ENCODE measurements around the gene SLC16A5. TPM values are rescaled to one million over a fixed set of nuclear protein-coding genes. Genes with fewer than 3 reads are reported as not detected.

The SLC16A5 gene
- total RNA-seq, 6 donors from 2014 or later: 40.6 to 234 (median 123) TPM

- 82% methylated on average over 6 of the region's 6 CpGs for WGBS, 2 donors
- H3K36me3 ChIP-seq: peaks cover under 1 to 9% (median 3%) of the 10 kb centered on the region in 4 donors
- no peaks in the 10 kb centered on the region for H3K27me3 ChIP-seq
- H3K4me1 ChIP-seq: peaks cover 12 to 27% (median 18%) of the 10 kb centered on the region in 4 donors
- TF ChIP-seq EP300 (IDR thresholded peaks at IDR 0.05): no peak
- H3K4me3 ChIP-seq: peak overlapping the region in 3 of 4 donors; percentile 65 to 99 (median 99)
- no peak for ATAC-seq (ENCODE audit: low FRiP score in 2 of 2)
- DNase-seq: no peak
- H3K27ac ChIP-seq: no peak overlapping the region
- no peaks in the 10 kb centered on the region for H3K9me3 ChIP-seq
Measured at GRCh38 chr17:75152523-75152921, 64.8 kb downstream of the SLC16A5 start.

- Histone ChIP-seq H3K27me3 (no peaks in the 10 kb centered on the region), H3K36me3 (peaks cover 0 to 3% (median 1%) of the 10 kb centered on the region in 4 donors), H3K4me3 (peak overlapping the region; percentile 47 to 99 (median 82)), H3K4me1 (peaks cover 12 to 27% (median 18%) of the 10 kb centered on the region in 4 donors), H3K9me3 (no peaks in the 10 kb centered on the region), H3K27ac (peak overlapping the region in 2 of 4 donors; percentile 42 to 95)
- ATAC-seq (ENCODE audit: low FRiP score in 2 of 2) (no peak), DNase-seq (peak in 1 of 2 donors; percentile 48)
- 8 to 9% methylated on average over 22 to 28 of the region's 28 CpGs for WGBS, 2 donors
- no peak for TF ChIP-seq POLR2AphosphoS5 (IDR thresholded peaks at IDR 0.05)
- TF ChIP-seq, protein P1, sequence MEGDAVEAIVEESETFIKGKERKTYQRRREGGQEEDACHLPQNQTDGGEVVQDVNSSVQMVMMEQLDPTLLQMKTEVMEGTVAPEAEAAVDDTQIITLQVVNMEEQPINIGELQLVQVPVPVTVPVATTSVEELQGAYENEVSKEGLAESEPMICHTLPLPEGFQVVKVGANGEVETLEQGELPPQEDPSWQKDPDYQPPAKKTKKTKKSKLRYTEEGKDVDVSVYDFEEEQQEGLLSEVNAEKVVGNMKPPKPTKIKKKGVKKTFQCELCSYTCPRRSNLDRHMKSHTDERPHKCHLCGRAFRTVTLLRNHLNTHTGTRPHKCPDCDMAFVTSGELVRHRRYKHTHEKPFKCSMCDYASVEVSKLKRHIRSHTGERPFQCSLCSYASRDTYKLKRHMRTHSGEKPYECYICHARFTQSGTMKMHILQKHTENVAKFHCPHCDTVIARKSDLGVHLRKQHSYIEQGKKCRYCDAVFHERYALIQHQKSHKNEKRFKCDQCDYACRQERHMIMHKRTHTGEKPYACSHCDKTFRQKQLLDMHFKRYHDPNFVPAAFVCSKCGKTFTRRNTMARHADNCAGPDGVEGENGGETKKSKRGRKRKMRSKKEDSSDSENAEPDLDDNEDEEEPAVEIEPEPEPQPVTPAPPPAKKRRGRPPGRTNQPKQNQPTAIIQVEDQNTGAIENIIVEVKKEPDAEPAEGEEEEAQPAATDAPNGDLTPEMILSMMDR (IDR thresholded peaks at IDR 0.05): no peak
- TF ChIP-seq POLR2A (IDR thresholded peaks at IDR 0.05): no peak
- TF ChIP-seq EP300 (IDR thresholded peaks at IDR 0.05): no peak
Measured at GRCh38 chr17:75152922-75153779, 65.4 kb downstream of the SLC16A5 start.

DNA sequence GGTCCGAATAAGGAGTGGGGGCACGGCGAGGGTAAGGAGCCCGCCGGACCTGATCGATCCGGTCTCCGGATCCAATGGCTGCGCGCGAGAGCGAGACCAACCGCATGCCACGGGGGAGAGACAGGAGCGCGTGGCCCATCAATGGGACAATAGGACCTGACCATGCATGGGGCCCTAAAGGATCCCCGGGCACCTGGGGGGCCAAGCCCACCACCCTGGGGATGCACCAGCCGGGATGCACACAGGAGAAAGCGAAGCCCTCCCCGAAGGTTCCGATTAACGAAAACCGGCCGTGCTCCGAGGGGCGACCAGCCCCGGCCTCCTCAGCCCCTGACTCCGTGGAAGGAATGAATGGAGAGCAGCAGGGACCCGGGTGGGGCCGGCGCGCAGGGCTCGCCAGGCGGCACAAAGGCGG is 66.0 kb downstream of the SLC16A5 start:
- TF ChIP-seq POLR2A (IDR thresholded peaks at IDR 0.05): no peak
- TF ChIP-seq, protein P1 (IDR thresholded peaks at IDR 0.05): no peak
- no peak for TF ChIP-seq EP300 (IDR thresholded peaks at IDR 0.05)
- no peak for TF ChIP-seq POLR2AphosphoS5 (IDR thresholded peaks at IDR 0.05)
- peak in 1 of 2 donors; percentile 25 for DNase-seq
- no peaks in the 10 kb centered on the region for H3K27me3 ChIP-seq
- H3K36me3 ChIP-seq: no peaks in the 10 kb centered on the region
- peak overlapping the region in 3 of 4 donors; percentile 69 to 95 (median 87) for H3K27ac ChIP-seq
- peak overlapping the region; percentile 47 to 99 (median 82) for H3K4me3 ChIP-seq
- no peaks in the 10 kb centered on the region for H3K9me3 ChIP-seq
- ATAC-seq (ENCODE audit: low FRiP score in 2 of 2): no peak
- H3K4me1 ChIP-seq: peaks cover 12 to 27% (median 18%) of the 10 kb centered on the region in 4 donors
- 2% methylated on average over 10 of the region's 35 CpGs; no CpG with 5 or more reads in 1 of the 2 donors for WGBS, 2 donors

DNA sequence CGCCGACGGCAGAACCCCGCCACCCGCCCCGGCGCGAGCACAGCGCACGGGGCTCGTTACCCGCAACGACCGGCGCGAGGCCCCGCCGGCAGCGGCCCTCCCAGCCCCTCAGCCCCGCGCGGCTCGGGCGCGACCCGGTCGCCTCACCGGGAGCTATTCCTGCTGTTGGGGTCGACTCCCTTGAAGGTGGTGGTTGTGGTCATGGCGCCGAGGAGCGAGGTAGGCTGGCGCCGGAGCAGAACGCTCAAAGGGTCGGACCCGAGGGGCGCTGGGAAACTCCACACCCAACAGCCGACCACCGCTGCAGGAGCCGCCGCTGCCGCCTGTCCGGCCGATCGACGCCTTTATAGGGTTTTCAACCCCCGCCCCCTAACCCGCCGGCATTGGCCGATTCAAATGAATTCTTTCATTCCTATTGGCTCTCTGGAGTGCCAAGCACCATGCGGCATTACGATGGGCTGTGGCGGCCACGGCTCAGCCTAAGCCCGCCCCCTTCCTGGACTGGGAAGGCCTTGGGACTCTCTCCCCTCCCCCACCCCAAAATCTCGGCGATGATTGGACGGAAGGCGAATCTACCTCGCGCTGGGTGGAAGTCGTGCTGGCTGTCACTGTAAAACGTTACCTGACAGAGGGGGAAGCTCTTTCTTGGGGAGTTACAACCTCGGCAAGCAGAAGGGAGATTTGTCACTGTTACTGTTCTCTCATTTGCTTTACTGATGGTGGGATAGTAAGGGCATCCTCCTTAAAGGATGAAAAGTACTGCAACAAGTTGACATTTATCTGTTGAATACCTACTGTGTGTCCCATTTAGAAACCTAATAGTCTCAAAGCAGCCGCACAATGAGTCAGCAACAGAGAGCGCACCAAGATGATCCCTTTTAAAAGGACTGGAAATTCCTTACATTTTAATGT is 66.7 kb downstream of the SLC16A5 start, which contains the start of gene JPT1:
Gene JPT1 (minus strand): TSS at position 318 of the 912 bp plus-strand sequence. CDS start 115 bp downstream, at position 203.
- Histone ChIP-seq H3K4me3 (peak within 1 kb of the TSS; percentile 47 to 99 (median 82)), H3K27me3 (no peaks in the 10 kb centered on the region), H3K4me1 (peaks cover 12 to 27% (median 18%) of the 10 kb centered on the region in 4 donors), H3K27ac (peak within 1 kb of the TSS; percentile 69 to 95 (median 78)), H3K9me3 (no peaks in the 10 kb centered on the region), H3K36me3 (no peaks in the 10 kb centered on the region)
- TF ChIP-seq, protein P1 (IDR thresholded peaks at IDR 0.05): peak in 1 of 6 experiments; percentile 4
- peak; percentile 92 to 99 for TF ChIP-seq POLR2AphosphoS5 (IDR thresholded peaks at IDR 0.05)
- no peak for TF ChIP-seq EP300 (IDR thresholded peaks at IDR 0.05)
- peak in 3 of 4 donors; percentile 98 to 100 (median 99) for TF ChIP-seq POLR2A (IDR thresholded peaks at IDR 0.05)
- DNase-seq: peak; percentile 94 to 99
- ATAC-seq (ENCODE audit: low FRiP score in 2 of 2): peak; percentile 99 to 100
- WGBS, 2 donors: 3 to 16% methylated on average over 10 to 30 of the region's 67 CpGs
